Skeletal muscle cell (primary cell): ENCODE data around the gene TNP2.

ENCODE experiments used
- DNase-seq: peaks from one replicate; pipeline ENCODE4 v3.0.0-alpha.2; 2010; ENCODE audit warnings: low read depth
- H3K4me3 ChIP-seq: 2 replicates; pipeline ENCODE4 v1.5.1; 2011; ENCODE audit warnings: low read depth, mild to moderate bottlenecking, control low read depth, low read length, moderate library complexity

The TNP2 gene

DNA sequence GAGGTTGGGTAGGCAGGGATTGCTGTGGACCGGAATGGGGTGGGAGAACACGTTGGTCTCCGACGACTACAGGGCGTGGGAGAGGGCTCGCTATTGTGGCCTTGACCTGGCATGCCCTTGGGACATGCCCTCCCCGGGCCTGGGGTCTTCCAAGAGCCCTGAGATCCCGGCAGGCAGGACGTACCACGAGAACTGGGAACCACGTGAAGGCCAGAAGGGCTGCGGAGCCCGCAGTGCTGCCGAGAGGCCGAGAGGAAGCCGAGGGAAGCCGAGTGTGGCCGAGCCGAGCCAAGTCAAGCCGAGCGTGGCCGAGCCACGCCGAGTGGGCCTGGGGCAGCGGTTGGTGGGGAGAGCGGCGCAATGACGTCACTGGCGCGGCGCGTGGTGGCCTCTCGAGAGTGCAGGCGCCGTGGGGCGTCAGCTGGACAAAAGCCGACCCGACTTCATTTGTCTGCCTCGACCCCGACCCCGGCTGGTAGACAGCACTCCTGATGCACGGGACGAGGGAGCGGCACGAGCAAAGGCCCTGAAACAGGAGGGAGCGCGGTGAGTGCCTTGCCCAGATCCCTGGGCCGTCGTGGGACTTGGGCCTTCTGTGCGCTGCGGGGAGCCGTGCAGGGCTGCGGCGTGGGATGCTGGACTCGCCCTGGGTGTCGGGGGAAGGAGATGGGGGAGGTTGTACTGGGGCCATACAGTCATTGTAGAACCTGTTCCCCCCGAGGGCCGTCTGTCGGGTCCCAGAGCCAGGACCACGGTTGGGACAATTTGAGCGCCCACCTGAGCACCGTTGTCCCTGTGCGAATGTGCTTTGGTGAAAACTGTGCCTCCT is 19.7 kb downstream of the TNP2 start:
- no peak for DNase-seq
- no peak overlapping the region for H3K4me3 ChIP-seq

- H3K4me3 ChIP-seq: no peak overlapping the region
- DNase-seq: no peak
Measured at GRCh38 chr16:11248133-11248532, 21.0 kb downstream of the TNP2 start.

DNA sequence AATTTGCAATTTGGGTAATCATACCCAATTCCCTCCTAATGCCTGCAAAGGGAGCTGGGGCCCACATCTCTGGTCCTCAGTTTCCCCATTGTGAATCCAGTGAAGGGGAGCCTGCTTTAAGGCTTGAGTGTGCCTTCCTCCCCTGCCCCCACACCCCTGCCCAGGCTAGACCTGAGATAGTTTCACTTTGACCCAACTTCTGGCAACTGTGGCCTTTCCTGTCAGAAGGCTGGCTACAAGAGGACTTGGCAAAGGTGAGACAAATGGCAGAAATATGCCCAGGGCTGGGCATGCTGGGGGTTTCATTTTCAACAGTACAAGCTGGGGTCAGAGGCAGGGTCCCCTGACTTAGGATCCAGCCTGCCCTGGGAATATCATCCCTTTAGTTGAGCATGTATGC is 23.1 kb downstream of the TNP2 start:
- no peak for DNase-seq
- no peak overlapping the region for H3K4me3 ChIP-seq

DNA sequence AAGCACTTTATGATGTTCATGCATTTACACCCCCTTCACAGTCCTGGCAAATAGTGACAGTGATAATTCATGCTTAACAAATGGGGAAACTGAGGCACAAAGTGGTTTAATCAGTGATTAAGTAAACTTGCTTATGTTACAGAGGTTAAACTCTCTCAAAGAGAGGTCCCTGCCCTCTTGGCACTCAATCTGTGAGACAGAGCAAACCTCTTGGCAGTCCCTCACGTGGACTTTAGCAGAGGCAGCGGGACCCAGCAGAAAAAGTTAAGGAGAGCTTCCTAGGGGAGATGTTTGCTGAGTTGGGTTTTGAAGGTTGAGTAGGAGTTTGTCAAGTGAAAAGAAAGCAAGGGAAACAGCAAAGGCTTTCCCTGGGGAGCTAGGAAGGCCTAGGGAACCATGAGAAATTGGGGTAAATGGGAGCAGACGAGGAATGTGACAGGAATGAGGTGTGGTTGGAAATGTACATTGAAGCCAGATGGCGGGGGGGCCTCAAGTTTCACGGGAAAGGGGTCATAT is 23.8 kb downstream of the TNP2 start:
- DNase-seq: no peak

DNA sequence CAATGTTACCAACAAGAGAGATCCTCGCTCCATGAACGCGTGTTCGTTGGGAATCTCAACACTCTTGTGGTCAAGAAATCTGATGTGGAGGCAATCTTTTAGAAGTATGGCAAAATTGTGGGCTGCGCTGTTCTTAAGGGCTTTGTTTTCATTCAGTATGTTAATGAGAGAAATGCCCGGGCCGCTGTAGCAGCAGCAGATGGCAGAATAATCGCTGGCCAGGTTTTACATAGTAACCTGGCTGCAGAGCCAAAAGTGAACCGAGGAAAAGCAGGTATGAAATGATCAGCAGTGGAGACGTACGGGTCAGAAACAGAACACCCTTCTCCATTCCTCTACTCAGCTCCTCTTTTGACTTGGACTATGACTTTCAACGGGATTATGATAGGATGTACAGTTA is 26.5 kb downstream of the TNP2 start:
- H3K4me3 ChIP-seq: no peak overlapping the region
- DNase-seq: no peak

More for the DNA sequence above, 23.8 kb downstream of the TNP2 start:
- no peak overlapping the region for H3K4me3 ChIP-seq

DNA sequence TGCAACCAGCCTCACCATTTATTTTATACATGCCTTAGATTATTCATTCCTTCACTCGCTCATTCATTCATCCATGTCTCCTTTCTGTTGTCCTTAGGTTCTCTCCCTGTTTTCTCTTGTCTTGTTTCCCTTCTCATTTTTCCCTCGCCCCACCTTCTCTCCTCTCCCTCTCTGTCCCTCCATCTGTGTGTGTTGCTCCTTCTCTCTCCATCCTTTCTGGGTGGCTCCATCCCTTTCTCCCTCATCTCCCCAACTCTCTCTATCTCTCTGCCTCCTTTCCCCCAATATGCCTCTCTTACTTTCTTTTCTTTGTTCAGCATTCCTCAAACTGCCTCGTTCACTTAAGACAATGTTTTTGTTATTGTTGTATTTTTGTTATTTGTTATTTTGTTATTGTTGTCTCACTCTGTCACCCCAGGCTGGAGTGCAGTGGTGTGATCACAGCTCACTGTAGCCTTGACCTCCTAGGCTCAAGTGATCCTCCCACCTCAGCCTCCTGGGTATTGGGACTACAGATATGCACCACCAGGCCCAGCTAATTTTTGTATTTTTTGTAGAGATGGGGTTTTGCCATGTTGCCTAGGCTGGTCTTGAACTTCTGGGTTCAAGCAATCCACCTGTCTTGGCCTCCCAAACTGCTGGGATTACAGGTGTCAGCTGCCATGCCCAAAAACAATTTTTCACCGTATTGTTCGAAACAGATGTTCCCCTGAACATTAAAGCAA is 27.5 kb downstream of the TNP2 start:
- no peak for DNase-seq

DNA sequence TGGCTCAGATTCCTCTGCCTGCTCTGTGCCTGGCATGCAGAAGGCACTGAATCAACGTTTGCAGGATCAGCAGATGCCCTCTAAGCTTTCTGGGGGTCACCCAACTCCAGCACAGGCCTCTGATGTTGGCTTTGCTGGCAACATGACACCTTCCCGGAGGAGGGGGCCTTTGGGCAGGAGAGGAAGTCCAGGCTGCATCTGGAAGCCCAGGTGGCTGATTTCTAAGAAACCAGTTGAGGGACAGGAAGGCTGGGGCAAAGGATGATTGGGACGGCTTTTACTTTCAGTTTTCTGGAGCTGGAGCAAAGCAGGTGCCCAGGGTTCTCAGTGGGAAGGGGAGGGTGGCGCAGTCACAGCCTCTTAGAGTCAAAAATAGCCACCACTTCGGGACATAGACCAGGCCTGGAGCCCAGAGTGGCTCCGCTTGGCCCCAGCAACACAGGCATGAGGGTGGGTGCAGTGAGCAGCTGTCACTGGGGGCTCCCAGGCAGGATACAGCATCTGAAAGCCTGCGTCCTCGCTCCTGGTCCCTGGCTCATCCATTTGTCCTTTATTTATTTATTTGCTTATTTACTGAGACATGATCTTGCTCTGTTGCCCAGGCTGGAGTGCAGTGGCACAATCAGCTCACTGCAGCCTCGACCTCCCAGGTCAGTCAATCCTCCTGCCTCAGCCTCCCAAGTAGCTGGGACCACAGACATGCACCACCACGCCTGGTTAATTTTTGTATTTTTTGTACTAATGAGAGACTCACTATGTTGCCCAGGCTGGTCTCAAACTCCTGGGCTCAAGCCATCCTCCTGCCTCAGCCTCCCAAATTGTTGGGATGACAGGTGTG is 28.3 kb downstream of the TNP2 start:
- H3K4me3 ChIP-seq: no peak overlapping the region
- no peak for DNase-seq

More for the DNA sequence above, 27.5 kb downstream of the TNP2 start:
- no peak overlapping the region for H3K4me3 ChIP-seq

DNA sequence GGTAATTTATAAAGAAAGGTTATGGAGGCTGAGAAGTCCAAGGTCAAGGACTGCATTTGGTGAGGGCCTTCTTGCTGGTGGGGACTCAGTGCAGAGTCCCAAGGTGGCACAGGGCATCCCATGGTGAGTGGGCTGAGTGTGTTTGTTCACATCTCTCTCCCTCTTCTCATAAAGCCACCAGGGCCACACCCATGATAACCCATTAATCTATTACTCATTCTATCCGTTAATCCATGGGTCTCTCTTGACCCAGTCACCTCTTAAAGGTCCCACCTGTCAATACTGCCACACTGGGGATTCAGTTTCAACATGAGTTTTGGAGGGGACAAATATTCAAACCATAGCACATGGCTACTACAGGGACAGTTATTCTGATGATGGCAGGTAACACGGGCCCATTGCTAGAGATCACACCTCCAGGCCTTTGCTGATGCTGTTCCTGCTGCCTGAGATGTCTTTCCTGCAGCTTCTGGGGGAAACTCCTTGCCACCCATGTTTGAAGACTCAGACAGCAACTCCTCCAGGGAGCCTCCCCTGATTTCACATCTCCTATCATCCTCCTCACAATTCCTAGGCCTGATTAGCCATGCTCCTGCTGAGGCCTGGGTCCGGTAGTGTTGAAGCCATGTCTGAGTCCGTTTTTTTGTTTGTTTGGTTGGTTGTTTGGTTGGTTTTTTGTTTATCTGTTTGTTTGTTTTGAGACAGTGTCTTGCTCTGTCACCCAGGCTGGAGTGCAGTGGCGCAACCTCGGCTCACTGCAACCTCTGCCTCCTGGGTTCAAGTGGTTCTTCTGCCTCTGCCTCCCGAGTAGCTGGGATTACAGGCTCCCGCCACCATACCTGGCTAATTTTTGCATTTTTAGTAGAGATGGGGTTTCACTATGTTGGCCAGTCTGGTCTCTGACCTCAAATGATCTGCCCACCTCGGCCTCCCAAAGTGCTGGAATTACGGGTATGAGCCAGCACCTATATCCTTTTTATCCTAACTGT is 29.2 kb downstream of the TNP2 start:
- H3K4me3 ChIP-seq: no peak overlapping the region
- no peak for DNase-seq

GRCh38 chr16:11238272-11239202 is 30.6 kb downstream of the TNP2 start:
- no peak overlapping the region for H3K4me3 ChIP-seq
- no peak for DNase-seq

DNA sequence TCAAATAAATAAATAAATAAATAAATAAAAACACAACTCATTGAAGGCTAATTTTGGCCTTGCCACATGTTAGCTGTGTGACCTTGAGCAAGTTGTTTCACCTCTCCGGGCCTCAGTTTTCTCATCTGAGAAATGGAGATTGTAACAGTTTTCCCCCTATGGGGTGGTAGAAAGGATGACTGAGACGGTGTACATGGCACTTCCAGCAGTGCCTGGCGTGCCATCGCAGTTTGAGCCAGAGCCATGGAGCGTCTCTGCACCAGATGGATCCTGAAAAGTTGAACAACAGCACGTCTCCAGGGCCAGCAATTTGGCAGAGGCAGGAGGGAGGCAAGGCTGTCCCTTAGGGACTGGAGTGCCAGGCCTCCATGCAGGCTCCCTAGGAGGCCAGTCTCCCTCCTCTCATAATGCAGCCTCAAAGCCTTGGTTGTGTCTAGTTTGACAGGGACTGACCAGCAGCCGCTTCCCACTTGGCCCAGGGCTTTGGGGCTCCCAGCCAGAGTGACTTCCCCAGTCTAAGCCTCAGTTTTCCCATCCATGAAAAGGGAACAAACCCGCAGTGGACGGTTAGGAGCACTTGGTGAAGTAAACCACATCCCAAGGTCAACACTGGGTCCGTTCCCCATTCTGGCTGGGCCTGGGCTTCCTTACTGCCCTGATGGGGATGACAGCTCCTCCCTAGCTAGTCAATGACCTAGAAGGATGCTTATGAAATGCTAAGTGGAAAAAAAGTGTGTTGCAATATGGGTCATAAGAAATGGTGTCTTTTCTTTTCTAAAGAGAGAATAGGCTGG is 32.5 kb downstream of the TNP2 start:
- DNase-seq: no peak
- no peak overlapping the region for H3K4me3 ChIP-seq

GRCh38 chr16:11235703-11235991 is 33.5 kb downstream of the TNP2 start:
- DNase-seq: no peak

DNA sequence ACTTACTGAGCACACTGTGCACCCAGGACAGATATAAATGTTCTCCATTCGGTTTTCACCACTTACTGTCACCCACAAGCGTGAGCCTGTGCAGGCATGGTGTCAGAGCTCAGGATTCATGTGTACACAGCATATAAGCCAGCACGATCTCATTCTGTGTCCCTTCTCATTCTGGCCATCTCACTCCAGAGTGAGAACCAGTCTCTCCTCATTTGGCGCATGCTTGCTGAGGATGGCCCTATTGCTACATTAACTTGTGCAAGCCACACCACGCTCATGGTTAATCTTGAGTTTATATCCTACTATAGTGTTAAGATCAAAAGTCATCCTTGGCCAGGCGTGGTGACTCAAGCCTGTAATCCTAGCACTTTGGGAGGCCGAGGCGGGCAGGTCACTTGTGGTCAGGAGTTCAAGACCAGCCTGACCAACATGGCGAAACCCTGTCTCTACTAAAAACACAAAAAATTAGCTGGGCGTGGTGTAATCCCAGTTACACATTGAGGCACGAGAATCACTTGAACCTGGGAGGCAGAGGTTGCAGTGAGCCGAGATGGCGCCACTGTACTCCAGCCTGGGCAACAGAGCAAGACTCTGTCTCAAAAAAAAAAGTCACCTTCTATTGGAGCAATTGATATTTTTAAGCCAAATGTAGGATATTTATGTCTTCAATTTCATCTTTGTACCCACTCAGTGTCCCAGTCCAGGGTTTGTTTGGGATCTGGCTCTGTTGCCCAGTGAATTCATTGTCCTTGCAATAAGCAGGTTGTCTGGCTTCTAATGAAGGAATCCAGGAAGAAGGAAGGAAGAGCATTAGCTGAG is 34.0 kb downstream of the TNP2 start:
- no peak for DNase-seq
- H3K4me3 ChIP-seq: no peak overlapping the region

More at GRCh38 chr16:11235703-11235991, 33.5 kb downstream of the TNP2 start:
- no peak overlapping the region for H3K4me3 ChIP-seq

DNA sequence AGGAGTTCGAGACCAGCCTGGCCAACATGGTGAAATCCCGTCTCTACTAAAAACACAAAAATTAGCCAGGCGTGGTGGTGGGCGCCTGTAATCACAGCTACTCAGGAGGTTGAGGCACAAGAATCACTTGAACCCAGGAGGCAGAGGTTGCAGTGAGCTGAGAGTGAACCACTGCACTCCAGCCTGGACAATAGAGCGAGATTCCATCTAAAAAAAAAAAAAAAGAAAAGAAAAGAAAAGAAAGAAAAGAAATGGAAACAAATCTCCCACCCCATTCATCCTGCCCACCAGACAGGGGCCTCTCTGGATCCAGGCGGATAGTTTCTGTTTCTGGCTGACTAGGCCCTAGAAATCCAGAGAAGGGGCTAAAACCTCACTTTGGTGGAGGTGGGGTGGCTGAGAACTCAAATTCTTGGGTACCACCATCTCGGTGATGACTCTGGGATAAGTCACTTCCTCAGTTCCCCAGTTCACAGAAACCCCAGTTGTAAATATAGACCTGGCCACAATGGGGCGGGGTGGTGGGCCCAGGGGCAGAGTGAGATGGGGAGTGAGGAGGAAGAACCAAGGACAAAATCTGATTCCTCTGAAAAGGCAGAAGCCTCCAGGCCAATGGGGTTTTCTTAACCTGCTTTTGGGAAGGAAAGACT is 35.3 kb downstream of the TNP2 start:
- no peak overlapping the region for H3K4me3 ChIP-seq
- DNase-seq: no peak

DNA sequence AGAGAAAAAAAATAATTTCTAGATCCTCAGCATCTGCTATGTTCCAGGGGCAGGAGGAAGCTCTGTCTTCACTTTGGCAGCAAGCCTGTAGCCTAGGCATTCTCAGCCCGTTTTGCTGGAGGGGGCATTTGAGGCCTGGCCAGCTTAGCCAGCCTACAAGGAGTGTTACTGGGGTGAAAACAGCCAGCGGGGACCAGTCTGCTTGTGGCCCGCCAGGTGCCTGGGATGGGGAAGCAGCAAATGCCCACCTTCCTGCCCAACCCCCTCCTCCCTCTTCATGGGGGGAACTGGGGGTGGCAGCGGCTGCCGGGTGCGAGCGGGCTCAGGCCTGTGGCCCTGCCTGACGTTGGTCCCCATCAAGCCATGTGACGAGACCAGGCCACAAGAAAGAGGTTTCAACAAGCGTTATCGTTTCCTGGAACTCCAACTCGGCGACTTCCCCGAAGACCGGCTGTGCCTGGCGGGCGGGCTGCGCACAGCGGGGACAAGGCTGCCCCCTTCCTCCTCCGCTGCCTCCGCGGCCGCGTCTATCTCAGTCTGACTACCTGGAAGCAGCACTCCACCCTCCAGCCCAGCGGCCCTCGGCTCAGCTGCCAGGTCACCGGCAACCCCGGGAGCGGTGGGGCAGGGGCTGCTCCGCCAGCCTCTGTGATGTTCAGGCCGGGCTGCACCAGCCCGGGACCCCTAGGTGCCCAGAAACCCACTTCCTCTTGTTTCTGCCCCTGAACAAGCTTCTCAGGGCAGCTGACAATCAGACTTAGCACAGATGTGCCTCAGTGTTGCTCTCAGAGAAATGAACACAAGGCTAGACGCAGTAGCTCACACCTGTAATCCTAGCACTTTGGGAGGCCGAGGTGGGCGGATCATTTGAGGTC is 36.0 kb downstream of the TNP2 start:
- DNase-seq: no peak
- no peak overlapping the region for H3K4me3 ChIP-seq

DNA sequence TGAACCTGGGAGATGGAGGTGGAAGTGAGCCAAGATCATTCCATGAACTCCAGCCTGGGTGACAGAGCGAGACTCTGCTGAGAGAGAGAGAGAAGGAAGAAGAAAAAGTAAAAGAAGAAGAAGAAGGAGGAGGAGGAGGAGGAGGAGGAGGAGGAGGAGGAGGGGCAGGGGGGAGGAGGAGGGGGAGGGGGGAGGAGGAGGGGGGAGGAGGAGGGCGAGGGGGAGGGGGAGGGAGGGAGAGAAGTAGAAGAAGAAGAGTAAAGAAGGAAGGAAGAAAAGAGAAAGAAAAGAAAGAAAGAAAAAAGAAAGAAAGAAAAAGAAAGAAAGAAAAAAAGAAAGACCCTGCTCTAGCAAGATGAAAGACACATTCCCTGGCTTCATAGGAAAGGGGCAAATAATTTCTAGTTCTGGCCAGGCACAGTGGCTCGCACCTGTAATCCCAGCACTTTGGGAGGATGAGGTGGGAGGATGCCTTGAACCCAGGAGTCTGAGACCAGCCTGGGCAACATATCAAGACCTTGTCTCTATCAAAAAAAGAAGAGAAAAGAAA is 36.7 kb downstream of the TNP2 start:
- DNase-seq: no peak
- H3K4me3 ChIP-seq: no peak overlapping the region
